HG03520 (cell line): ENCODE data around the gene LSP1.

Experiments
- ATAC-seq: cut with Tn5 transposase; IDR thresholded peaks from one replicate; pipeline ENCODE4 v1.9.1; 2021; ENCODE audit warnings: mild to moderate bottlenecking, moderate library complexity; ENCODE audit not compliant: unreplicated experiment

The LSP1 gene

GRCh38 chr11:1824221-1825038 lies 28.5 kb upstream of the LSP1 start:
- ATAC-seq, result no peak

DNA sequence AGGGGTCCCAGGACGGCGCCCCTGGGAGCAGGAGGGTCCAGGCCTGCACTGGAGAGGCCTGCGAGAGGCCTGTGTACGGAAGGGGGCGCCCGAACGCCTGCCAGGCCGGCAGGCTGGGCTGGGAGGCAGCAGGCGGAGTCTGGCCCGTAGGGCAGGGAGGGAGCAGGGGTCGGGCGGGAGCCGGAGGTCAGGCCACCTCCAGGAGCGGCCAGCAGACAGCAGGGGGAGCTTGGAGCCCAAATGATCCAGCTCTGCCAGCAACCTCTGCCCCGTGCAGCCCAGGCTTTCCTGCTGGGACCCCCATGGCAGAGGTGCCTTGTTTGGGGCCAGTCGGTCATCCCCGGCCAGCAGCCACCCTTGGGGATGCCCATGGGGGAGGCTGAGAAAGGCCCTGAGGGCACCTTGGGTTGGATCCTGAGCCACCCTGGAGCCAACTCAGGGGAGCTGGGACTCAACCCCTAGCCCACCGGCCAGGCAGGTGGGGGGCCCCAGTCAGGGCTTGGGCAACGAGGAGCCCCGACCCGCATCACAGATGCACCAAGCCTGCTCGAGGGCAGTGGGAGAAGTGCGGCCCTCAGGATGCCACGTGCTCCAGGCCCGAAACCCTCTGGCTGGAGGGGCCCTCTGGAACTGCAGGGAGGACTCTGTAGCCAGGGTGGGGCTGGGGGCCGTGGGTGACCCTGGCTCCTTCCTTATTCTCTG lies 27.7 kb upstream of the LSP1 start:
- ATAC-seq, result no peak

DNA sequence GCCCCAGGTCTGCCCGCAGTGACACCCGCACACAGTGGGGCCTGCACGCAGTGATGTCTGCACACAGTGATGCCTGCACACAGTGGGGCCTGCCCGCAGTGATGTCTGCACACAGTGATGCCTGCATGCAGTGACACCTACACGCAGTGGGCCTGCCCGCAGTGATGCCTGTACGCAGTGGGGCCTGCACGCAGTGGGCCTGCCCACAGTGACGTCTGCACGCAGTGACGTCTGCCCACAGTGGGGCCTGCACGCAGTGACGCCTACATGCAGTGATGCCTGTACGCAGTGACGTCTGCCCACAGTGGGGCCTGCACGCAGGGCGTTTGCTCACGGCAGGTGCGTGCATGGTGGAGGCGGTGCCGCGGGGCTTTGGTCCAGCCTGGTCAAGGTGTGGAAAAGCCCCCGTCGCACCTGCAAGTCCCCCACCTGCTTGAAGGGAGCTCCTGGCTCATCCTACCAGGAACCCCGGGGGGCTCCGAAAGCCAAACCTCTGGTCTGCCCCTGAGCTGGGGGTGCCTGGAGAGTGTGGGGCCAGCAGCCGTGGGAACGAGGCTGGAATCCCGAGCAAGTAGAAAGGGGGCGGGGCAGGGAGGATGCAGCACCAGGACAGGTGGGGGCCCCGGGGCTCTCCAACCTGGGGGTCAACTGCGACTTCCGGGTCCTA lies 27.0 kb upstream of the LSP1 start:
- no peak for ATAC-seq

DNA sequence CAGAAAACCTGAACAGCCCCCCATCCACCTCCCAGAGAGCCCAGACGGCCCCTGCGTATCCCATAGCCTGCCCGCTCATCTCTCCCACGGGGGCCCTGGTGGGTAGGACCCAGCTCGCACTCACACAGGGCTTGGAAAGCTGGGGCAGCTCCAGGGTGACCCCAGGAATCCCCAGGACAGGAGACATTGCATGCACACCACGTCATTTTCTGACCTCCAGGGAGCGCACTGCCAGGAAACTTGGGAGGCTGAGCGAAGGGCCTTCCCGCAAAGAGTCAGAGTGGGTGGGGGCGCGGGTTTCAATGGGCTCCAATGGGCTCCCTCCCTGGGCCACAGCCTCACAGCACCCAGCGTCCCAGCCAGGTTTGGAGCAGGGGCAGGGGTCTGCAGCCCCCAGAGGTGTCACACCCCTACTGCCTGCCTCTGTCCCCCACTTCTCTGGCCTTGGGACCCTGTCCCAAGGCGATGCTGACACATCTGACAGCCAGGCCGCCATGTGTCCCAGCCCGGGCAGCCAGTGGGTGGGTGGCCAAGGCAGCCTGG lies 26.3 kb upstream of the LSP1 start:
- ATAC-seq, result no peak

DNA sequence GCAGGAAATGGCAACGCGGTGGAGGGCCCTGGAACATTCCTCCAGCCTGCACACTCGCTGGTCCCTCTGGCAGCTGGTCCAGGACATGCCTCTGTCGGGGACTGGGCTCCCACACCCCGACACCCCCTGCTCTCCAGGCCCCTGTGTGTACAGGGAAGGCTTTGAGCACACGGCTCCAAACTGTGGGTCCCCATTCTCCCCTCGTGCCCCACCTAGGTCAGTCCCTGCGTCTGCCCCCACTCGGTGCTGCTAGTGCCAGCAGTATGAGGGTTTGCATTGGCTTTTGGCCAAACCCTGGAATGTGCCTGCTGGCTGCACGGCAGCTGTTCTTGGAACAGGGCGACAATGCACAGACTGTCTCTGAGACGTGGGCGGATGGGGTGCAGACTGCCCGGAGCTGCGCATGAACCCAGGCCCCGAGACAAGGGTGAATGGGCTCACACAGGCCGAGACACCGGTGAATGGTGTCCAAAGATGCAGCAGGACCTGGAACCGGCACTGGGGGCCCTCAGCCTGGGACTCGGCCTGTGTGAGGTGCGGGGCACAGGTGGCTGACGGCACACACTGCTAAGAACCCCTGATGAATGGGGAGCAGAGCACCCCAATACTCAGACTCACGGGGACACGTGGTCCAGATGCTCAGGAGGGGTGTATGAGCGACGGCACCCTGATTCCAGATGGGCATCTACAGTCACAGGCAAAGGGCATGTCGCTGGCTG lies 25.6 kb upstream of the LSP1 start:
- no peak for ATAC-seq

DNA sequence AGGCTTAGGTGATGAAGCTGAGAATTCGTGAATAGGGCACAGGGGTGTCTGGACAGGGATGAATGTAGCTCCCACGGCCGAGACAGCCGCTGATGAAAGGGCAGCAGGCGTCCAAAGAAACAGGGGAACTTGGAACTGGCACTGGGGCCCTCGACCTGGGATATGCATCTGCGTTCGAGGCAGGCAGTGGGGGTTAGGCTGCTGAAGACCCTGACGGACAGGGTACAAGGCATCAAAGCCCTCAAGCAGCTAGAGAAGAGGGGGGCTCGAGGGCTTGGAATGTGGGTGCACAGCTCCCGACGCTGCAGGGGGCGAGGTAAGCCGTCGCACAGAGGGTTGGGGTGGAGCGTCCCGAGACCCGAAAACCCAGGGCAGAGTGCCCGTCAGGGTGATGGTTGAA lies 25.0 kb upstream of the LSP1 start:
- ATAC-seq, result no peak

- ATAC-seq, result no peak
Observed at GRCh38 chr11:1828542-1828941, 24.3 kb upstream of the LSP1 start.

- no peak for ATAC-seq
Observed at GRCh38 chr11:1829039-1829820, 23.7 kb upstream of the LSP1 start.

- ATAC-seq, result no peak
Observed at GRCh38 chr11:1830004-1830321, 22.9 kb upstream of the LSP1 start.

GRCh38 chr11:1830322-1831223 lies 22.3 kb upstream of the LSP1 start:
- ATAC-seq, result no peak

DNA sequence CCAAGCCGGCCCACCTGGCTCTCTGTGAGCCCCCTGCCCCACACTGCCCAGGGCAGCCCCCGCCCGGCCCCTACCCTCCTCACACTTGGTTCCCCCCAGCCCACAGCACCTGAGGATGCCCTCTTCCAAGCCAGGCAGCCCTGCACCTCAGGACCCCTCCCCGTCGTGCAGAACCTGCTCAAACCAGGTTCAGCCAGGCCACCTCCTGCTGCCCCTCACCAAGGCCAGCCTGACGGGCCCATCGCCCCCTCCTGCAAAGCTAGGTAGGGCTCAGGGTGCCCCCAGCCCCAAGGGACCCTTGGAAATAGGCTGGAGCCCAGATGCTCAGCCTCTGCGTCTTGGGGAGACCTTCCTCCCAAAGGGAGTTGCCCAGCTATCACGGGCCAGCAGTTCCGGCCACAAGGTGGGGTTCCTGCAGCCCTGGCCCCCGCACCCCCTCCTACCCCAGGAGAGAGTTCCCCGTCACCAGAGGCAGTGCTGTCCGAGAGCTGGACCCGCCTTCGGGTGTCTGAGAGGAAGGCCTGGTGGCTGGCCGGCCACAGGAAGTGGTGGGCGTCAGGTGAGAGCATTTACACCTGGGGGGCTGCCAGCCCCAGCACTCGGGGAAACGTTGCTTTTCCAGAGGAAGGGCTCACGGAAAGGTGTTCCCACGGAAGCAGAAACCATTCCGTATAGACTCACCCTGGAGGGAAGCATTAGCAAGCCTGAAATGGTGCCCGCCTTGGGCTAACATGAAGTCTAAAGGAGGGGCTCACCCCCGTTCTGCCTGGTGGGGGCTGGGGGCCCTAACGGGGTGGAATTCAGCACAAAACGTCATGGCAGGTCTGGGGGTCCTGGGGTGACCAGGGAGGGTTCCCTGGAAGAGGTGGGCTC lies 21.3 kb upstream of the LSP1 start:
- ATAC-seq, result no peak

- ATAC-seq, result no peak
Observed at GRCh38 chr11:1832211-1832919, 20.5 kb upstream of the LSP1 start.

DNA sequence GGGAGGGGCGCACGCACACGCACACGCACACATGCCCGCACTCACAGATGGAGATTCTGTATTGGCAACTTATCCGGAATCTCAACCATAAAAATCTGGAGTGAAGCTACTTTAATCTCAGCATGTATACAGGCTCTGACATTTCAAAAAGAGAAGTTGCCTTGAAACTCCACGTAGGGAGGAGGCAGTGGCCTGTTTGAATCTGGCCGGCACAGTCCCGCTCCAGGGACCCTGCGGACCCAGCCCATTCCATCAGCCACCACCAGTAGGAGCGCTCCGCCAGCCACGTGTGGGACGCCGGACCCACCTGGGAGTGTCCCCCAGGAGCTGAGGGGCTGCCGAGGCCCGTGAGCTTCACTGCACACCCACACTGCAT lies 20.0 kb upstream of the LSP1 start:
- ATAC-seq, result no peak

DNA sequence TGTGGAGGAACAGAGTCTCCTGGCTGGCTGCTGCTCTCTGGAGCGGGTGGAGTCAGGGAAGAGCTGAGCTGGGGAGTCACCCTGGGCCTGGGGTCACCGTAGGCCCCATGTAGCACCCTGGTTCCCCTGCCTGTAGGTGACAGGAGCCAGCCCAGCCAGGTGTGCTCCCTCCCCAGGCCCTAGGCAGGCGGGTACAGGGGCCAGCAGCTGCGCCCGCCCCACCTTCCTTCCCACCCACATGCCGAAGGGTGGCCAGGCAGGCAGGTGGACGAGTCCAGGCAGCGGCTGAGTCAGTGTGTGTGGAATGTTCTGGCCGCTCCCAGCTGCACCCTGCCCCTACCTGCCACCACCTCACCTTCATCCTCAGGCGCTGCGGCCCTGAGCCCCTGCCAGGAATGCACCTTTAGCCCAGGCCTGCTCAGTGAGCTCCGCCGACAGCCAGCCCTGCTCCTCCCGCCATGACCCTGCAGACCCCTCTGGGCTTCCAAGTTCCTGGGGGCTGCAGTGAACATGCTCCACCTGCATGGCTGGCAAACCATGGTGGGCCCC lies 18.7 kb upstream of the LSP1 start:
- no peak for ATAC-seq

GRCh38 chr11:1834779-1835670 lies 17.9 kb upstream of the LSP1 start, which contains the start of gene SYT8:
Gene SYT8, plus strand, starts transcription at chr11:1834990. Its CDS starts 116 bp downstream, at chr11:1835106.
- no peak for ATAC-seq

- no peak for ATAC-seq
Observed at GRCh38 chr11:1835671-1836010, 17.2 kb upstream of the LSP1 start.
